Activated CD8-positive, alpha-beta memory T cell treated with anti-CD3 and anti-CD28 coated beads for 4 hours (primary cell): ENCODE data around the gene FOXA1.

Experiments used
- DNase-seq, 2 donors: peaks; one replicate each; pipeline ENCODE4 v3.0.0-alpha.2; 2020; ENCODE audit warnings: low read depth in 2 of 2

The FOXA1 gene

DNA sequence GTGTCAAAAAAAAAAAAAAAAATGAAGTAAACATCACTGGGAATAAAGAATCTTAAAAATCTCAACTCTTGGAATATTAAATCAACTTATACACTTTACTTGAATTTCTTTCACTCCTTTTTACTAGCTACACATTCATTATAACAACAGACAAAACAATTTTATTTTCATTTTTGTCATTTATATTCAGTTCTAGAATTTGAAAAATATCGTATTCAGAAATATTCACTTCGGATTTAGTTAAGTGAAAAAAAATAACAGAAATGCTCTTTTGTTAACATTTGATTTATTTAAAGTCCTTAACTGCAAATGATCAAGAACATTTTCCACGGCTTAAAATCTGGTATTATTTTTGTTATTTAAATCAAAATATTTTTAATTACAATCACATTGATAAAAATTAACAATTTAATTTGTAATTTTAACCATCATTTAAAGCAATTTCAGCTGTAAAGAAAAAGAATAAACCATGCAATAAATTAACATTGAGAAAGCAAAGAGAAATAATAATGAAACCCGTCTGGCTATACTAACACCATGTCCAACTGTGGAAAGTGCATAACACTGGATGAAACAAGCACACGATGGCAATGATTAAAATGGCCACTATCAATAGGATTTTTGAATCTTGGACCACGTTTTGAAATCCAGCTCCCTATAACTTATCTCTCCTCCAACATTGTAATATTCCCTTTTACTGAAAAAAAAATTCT lies 5.2 kb downstream of the FOXA1 start:
- no peak for DNase-seq

DNA sequence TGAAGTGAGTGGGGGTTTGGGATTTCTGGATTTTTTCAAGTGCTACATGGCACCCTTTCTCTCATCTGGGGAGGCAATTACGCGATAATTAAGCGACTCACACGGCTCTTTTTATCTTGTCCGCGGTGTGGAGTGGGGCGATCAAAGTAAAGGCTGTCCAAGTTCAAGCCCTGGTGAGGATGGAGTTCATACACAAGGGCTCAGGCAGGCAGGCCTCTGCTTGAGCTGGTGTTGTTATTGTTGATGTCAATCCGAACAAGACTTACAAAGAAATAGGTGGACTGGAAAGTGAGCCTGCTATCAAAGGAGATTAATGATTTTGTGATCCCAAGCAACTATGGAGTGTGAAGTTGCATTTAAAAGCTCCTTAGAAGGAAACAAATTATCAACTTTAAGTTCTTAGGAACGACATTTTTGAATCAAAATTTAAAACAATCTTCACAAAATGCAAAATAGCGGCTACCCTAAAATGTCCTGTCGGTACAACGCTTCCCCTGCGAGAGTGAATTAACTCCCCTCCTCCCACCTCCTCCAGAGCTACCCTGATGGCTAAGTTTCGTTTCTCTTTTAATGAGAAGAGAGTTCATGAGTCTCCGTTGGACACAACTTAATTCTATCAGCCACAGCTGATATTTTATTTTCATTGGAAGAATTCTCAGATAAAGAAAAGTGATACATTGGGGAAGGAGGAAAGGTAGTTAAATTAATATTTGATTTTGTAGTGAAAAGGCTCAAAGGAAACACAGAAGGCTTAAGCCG lies 5.9 kb downstream of the FOXA1 start:
- no peak for DNase-seq

DNA sequence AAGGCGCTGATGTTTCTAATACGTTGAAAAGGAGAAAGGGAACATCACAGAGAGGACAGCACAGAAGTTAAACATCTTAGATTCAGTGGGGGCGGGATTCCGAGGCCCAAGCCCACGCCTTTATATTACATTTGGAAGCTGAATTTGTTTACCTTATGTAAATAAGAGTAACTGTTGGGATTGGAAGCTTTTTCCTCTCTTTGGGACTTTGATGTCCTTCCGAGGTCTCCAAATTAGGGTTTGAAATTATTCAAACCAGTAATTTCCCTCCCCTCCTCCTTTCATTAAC lies 6.4 kb downstream of the FOXA1 start:
- no peak for DNase-seq

DNA sequence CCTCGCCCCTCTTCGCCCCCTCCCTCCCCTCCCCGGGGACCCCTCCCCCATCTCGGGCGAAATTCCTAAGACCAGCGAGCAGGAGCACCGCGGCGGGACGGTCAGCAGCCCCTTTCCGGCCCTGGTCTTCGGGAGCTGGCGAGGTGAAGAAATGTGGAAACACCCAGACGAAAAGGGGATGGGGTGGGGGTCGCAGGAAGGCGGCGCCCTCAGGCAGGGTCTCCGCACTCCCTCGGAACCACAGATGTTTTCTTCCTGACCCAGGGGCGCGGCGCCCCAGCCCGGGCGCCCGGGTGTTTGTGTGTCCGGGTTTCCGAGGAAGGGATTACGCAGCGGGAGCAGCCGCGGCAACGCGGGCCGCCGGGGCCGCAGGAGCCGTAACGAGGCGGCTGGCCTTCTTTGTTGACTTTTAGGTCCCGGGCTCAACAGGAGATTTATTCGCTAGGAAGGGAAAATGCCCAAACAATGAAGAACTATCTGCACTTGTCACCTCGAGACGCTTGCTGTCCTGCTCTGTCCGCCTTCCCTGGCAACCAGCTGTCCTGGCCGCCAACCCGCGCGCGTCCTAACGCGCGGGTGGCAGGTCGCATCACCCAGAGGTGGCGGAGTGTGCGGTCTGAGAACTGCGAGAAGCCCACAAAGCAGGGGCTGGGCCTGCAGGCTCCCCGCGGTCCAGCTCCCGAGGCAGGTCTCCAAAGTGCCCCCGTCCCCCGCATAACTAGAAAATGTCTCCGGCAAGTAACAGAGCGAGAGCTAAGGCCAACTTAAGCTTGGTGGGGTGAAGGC lies 7.0 kb downstream of the FOXA1 start:
- no peak for DNase-seq

GRCh38 chr14:37587131-37587803 lies 7.8 kb downstream of the FOXA1 start:
- DNase-seq, result no peak

DNA sequence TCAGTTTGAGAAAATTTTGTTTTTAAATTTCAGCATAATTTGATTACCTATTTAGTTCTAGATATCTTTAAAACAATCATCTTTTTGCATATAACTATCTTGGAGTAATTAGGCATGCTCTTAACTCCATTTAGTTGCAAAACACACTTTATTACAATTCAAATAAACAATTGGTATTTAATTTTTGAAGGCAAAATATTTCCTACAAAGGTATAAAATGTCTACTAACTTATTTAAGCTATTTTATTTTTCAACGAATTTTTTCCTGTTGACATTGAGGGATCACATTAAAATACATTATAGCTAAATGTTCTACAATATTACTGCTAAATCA lies 8.3 kb downstream of the FOXA1 start:
- no peak for DNase-seq

DNA sequence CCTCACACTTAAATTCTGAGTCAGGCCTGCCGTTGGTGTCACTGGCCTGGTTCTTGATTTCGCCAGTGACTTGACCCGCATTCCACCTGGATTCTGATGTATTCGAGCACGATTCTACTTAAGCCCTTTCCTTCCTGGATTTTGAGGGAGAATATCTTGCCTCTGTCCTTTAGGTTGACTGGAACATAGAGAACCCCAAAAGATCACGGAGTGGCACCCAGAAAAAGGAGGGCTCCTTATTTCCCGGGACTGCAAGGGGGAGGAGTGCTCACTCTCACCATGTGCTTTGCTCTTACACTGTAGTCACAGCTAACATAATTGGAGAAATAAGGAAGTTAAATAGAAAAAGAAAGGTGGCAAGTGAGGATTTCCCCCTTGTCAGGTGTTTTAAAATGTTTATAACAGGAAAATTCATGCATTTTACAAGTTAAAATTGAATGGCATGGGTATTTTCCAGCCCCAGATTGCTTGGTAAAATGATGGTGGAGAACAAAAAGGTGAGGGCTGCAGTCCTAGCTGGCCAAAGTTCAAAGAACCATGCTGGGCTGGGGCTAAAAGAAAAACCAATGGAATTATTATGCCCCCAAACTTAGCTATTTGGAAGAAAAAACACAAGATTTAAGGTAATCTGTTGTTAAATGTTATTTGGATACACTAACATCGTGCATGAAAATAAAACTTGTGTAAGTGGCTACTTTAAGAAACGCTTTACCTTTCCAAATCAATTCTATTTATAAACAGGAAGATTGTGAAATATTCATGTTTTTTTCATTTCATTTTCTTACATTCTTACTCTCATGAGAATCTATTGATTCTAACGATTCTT lies 8.9 kb downstream of the FOXA1 start:
- no peak for DNase-seq

GRCh38 chr14:37585101-37585511 lies 9.9 kb downstream of the FOXA1 start:
- no peak for DNase-seq

GRCh38 chr14:37584211-37585100 lies 10.6 kb downstream of the FOXA1 start:
- no peak for DNase-seq

DNA sequence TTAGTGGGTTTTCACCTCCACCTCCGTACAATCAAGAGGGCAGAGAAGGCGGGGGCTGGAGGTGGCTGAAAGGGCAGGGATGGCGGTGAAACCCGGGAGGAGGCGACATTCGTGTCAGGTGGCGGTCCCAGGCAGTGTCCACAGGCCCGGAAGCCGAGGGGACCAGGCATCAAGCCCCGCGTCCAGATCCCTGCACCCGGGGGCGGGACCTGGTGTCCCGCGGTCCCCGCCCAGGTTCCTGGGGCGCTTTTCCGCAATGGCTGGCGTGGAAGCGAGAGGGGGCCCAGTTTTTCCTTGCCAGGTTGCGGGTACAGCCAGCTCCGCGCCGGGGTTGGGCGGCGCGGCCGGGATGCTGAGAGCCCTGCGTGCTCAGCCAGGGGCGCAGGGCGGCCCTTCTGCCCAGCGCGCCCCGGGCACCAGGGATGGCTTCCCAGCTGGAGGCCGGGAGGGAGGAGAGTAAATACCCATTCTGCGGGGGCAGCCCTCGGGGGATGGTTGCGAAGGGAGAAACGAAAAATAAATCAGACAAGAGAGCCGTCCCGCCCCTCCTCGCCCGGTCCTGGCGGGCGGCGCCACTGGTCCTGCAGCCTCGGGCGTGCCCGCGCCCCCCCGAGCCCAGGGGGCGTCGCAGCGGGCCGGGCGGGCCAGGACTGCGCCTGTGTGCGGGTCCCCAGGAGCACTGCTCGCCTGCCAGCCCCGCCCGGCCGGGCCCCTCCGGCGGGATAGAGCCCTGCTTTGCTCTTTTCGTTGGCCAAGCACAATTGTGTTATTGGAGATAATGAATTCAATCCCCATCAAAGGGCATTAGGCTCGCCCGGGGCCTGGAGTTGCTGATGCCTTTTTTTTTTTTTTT lies 11.5 kb downstream of the FOXA1 start:
- no peak for DNase-seq

- DNase-seq, result no peak
Measured at GRCh38 chr14:37580146-37580545, 14.9 kb downstream of the FOXA1 start.

DNA sequence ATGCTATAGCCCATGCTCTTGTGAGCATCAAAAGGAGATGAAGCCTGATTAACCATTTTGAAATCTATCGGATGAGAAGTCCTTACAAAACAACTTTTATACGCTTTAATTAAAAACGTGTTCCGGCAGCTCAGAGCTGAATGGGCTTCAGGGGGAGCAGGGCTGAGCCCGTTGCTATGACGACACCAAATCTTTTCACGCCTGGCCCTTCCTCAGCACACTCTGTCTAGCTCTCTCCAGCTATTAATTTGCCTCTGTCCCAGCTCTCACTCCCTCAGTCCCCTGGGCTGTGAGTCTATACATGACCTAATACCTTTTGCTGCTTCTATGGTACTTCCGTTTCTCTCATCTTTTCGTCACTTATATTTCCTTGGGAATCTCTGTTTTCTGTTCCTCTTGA lies 15.8 kb downstream of the FOXA1 start:
- DNase-seq, result no peak

DNA sequence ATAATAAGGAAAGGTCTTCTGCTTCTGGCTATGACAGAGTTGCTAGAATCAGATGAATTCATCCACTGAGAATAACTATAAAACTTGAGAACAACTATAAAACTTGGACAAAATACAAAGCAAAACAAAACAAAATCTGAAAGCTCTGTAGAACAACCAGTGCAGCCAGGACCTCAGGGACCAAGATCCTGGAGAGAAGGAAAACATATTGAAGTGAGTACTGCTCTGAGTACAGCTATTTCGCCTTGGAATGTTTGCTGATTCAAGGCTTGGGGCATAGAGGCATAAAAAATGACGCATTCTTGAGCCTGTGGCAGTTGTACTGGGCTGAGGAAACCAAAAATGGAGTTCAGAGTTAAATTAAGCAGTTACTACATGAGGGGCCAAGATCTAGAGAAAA lies 21.7 kb downstream of the FOXA1 start:
- DNase-seq, result no peak

- no peak for DNase-seq
Measured at GRCh38 chr14:37571391-37571790, 23.7 kb downstream of the FOXA1 start.

DNA sequence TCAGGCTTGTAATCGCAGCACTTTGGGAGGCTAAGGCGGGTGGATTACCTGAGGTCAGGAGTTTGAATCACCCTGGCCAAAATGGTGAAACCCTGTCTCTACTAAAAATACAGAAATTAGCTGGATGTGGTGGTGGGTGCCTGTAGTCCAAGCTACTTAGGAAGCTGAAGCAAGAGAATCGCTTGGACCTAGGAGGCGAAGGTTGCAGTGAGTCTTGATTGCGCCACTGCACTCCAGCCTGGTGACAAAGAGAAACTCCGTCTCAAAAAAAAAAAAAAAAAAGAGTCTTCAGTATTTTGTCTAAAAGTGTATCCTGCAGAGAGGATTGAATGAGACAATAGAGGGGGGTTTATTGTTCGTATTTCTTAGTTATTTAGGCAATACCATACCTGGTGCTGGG lies 25.3 kb downstream of the FOXA1 start:
- no peak for DNase-seq

DNA sequence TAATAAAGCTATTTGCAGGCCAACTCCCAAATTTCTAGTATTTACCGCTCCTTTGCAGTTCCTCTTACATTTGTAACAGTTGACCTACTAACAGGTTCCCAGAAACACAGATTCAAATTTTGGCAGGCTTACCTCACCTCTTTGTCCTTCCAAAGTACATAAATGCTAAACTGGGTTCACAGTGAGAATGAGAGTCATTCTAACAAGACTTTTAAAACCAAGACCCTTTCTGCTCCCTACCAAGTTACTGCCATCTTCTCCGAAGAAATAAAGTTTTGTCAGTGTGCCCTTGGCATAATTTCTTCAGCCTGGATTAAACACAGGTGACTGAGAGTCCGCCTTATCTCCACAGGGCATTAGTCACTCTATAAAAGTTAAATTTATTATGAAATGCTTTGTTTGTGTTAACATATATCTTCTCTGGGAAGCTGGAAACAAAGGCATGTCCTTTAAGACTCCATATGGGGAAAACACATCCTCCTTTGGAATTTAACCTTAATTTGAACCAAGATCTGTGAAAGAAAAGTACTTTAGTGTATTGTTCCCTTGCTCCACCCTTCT lies 28.2 kb downstream of the FOXA1 start:
- no peak for DNase-seq

GRCh38 chr14:37565550-37565949 lies 29.5 kb downstream of the FOXA1 start:
- no peak for DNase-seq

DNA sequence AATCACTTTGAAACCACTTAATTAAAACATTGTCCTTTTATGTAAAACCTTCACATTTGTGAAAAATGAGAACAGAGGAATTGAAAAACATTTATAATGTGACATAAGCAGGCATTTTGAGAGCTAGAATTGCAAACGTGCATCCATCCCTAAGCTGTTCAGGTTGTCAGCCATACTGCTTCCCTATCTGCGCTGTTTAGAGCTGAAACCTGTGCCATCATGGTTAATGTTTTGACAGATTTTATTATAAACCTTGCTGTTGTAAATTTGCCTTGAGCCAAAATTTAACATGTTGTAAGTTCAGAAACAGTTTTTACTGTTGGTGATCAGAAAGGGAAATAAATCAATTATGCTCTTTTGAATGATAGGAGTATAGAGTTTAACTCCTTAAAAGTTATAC lies 31.9 kb downstream of the FOXA1 start:
- no peak for DNase-seq

- DNase-seq, result no peak
Measured at GRCh38 chr14:37559386-37559785, 35.7 kb downstream of the FOXA1 start.
